ENCODE data around the gene TGFBR3.

The TGFBR3 gene

GRCh38 chr1:91684481-91685196 is 201.3 kb downstream of the TGFBR3 start:
- Histone ChIP-seq H2AFZ (ENCODE audit: low read depth, low read length) (no peak overlapping the region), H3K36me3 (ENCODE audit: insufficient read depth, low read length) (no peaks in the 10 kb centered on the region), H3K9ac (ENCODE audit: low read depth, low read length) (no peak overlapping the region), H3K4me2 (ENCODE audit: insufficient read depth, low read length) (no peak overlapping the region), H4K20me1 (ENCODE audit: insufficient read depth, low read length) (no peaks in the 10 kb centered on the region), H3K4me3 (ENCODE audit: low read depth in 1 of 2, low read length in 2 of 2) (no peak overlapping the region), H3K27me3 (ENCODE audit: insufficient read depth, low read length, poor library complexity) (no peaks in the 10 kb centered on the region), H3K9me3 (ENCODE audit: insufficient read depth, low read length, severe bottlenecking) (no peaks in the 10 kb centered on the region), H3K27ac (ENCODE audit: low read length) (no peak overlapping the region), H3K79me2 (ENCODE audit: insufficient read depth, low read length) (no peaks in the 10 kb centered on the region), H3K4me1 (ENCODE audit: insufficient read depth, low read length) (0 out of 2 replicates have a peak, but pooled peaks cover 2% of the 10 kb centered on the region)
- ATAC-seq (ENCODE audit: insufficient read depth, low read depth) (no peak), DNase-seq (no peak)
- TF ChIP-seq, protein P1, sequence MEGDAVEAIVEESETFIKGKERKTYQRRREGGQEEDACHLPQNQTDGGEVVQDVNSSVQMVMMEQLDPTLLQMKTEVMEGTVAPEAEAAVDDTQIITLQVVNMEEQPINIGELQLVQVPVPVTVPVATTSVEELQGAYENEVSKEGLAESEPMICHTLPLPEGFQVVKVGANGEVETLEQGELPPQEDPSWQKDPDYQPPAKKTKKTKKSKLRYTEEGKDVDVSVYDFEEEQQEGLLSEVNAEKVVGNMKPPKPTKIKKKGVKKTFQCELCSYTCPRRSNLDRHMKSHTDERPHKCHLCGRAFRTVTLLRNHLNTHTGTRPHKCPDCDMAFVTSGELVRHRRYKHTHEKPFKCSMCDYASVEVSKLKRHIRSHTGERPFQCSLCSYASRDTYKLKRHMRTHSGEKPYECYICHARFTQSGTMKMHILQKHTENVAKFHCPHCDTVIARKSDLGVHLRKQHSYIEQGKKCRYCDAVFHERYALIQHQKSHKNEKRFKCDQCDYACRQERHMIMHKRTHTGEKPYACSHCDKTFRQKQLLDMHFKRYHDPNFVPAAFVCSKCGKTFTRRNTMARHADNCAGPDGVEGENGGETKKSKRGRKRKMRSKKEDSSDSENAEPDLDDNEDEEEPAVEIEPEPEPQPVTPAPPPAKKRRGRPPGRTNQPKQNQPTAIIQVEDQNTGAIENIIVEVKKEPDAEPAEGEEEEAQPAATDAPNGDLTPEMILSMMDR (IDR thresholded peaks at IDR 0.05; ENCODE audit: borderline replicate concordance, extremely low read depth, low read length, poor library complexity, severe bottlenecking) = no peak
- TF ChIP-seq EZH2 (IDR thresholded peaks at IDR 0.05; ENCODE audit: borderline replicate concordance, low read depth, low read length, severe bottlenecking) = no peak

GRCh38 chr1:91683598-91683951 is 202.4 kb downstream of the TGFBR3 start:
- H3K36me3 ChIP-seq (ENCODE audit: insufficient read depth, low read length) = no peaks in the 10 kb centered on the region
- no peaks in the 10 kb centered on the region for H3K27me3 ChIP-seq (ENCODE audit: insufficient read depth, low read length, poor library complexity)
- H3K4me3 ChIP-seq (ENCODE audit: low read depth in 1 of 2, low read length in 2 of 2) = no peak overlapping the region
- H3K4me1 ChIP-seq (ENCODE audit: insufficient read depth, low read length) = 0 out of 2 replicates have a peak, but pooled peaks cover 2% of the 10 kb centered on the region
- H3K79me2 ChIP-seq (ENCODE audit: insufficient read depth, low read length) = no peaks in the 10 kb centered on the region
- no peak overlapping the region for H3K9ac ChIP-seq (ENCODE audit: low read depth, low read length)
- no peak for DNase-seq
- H2AFZ ChIP-seq (ENCODE audit: low read depth, low read length) = no peak overlapping the region
- ATAC-seq (ENCODE audit: insufficient read depth, low read depth) = no peak
- H4K20me1 ChIP-seq (ENCODE audit: insufficient read depth, low read length) = no peaks in the 10 kb centered on the region
- H3K27ac ChIP-seq (ENCODE audit: low read length) = no peak overlapping the region
- H3K4me2 ChIP-seq (ENCODE audit: insufficient read depth, low read length) = no peak overlapping the region
- TF ChIP-seq, protein P1 (IDR thresholded peaks at IDR 0.05; ENCODE audit: borderline replicate concordance, extremely low read depth, low read length, poor library complexity, severe bottlenecking) = no peak
- TF ChIP-seq EZH2 (IDR thresholded peaks at IDR 0.05; ENCODE audit: borderline replicate concordance, low read depth, low read length, severe bottlenecking) = no peak
- H3K9me3 ChIP-seq (ENCODE audit: insufficient read depth, low read length, severe bottlenecking) = no peaks in the 10 kb centered on the region

DNA sequence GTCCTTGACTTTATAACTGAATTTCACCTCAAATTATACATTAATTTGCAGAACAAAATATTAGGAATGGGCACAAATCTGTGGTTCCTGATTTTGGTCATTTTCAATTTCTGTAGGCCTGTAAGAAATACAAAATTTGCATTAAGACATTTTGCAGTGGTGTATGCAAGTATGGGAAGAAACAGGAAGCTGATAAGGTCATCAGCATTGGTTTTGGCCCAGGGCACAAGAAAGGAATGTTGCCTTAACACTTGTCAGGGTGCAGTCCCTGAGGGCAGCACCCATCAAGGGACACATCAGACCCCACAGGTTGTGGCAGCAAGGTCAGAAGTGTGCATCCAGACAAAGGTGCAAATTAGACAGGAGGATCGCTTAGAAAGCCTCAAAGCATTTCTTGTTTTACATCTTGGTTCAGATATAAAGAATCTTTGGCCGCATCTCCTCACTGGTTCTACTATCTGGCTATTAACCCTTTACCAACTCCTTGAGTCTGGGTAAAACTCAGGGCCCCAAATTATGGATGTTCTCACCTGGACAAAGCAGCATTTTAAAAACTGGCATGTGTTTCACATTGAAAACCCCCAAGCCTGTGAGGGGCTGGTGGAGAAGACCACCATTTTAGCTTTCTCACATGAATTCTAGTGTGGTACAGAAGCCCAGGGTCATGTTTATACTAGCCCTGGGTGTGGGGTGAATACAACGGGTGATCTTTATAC is 202.9 kb downstream of the TGFBR3 start:
- 0 out of 2 replicates have a peak, but pooled peaks cover 2% of the 10 kb centered on the region for H3K4me1 ChIP-seq (ENCODE audit: insufficient read depth, low read length)
- TF ChIP-seq EZH2 (IDR thresholded peaks at IDR 0.05; ENCODE audit: borderline replicate concordance, low read depth, low read length, severe bottlenecking) = no peak
- TF ChIP-seq, protein P1 (IDR thresholded peaks at IDR 0.05; ENCODE audit: borderline replicate concordance, extremely low read depth, low read length, poor library complexity, severe bottlenecking) = no peak
- DNase-seq = no peak
- H3K27ac ChIP-seq (ENCODE audit: low read length) = no peak overlapping the region
- H3K9ac ChIP-seq (ENCODE audit: low read depth, low read length) = no peak overlapping the region
- no peak overlapping the region for H3K4me3 ChIP-seq (ENCODE audit: low read depth in 1 of 2, low read length in 2 of 2)
- no peak overlapping the region for H3K4me2 ChIP-seq (ENCODE audit: insufficient read depth, low read length)
- no peaks in the 10 kb centered on the region for H3K9me3 ChIP-seq (ENCODE audit: insufficient read depth, low read length, severe bottlenecking)
- no peaks in the 10 kb centered on the region for H4K20me1 ChIP-seq (ENCODE audit: insufficient read depth, low read length)
- no peak for ATAC-seq (ENCODE audit: insufficient read depth, low read depth)
- H3K79me2 ChIP-seq (ENCODE audit: insufficient read depth, low read length) = no peaks in the 10 kb centered on the region
- no peaks in the 10 kb centered on the region for H3K36me3 ChIP-seq (ENCODE audit: insufficient read depth, low read length)
- H3K27me3 ChIP-seq (ENCODE audit: insufficient read depth, low read length, poor library complexity) = no peaks in the 10 kb centered on the region
- no peak overlapping the region for H2AFZ ChIP-seq (ENCODE audit: low read depth, low read length)

All from DND-41 (cell line).